Activated naive CD8-positive, alpha-beta T cell (primary cell): ENCODE measurements around the gene SIX3.

Experiments used
- H3K27ac Mint-ChIP-seq: one replicate; pipeline ENCODE4 v1.8.0; 2021; ENCODE audit warnings: mixed read lengths
- H3K27me3 Mint-ChIP-seq: one replicate; pipeline ENCODE4 v1.8.0; 2021; ENCODE audit warnings: mixed read lengths
- H3K36me3 Mint-ChIP-seq: one replicate; pipeline ENCODE4 v1.8.0; 2021; ENCODE audit warnings: mixed read lengths
- H3K4me1 Mint-ChIP-seq: one replicate; pipeline ENCODE4 v1.8.0; 2021; ENCODE audit warnings: low read depth, mixed read lengths
- H3K4me3 Mint-ChIP-seq: one replicate; pipeline ENCODE4 v1.8.0; 2021; ENCODE audit warnings: mild to moderate bottlenecking, mixed read lengths
- H3K9me3 Mint-ChIP-seq: one replicate; pipeline ENCODE4 v1.8.0; 2021; ENCODE audit warnings: low read depth, mixed read lengths

SIX3 gene

GRCh38 chr2:44927985-44928482 is 13.5 kb upstream of the SIX3 start:
- H3K4me3 Mint-ChIP-seq: no peak overlapping the region
- peaks cover 52% of the 10 kb centered on the region for H3K27me3 Mint-ChIP-seq
- no peaks in the 10 kb centered on the region for H3K9me3 Mint-ChIP-seq
- H3K27ac Mint-ChIP-seq: no peak overlapping the region
- H3K4me1 Mint-ChIP-seq: peaks cover 24% of the 10 kb centered on the region
- H3K36me3 Mint-ChIP-seq: no peaks in the 10 kb centered on the region

GRCh38 chr2:44928483-44929158 is 12.9 kb upstream of the SIX3 start:
- H3K4me1 Mint-ChIP-seq: peaks cover 30% of the 10 kb centered on the region
- H3K4me3 Mint-ChIP-seq: no peak overlapping the region
- H3K27ac Mint-ChIP-seq: no peak overlapping the region
- H3K27me3 Mint-ChIP-seq: peaks cover 50% of the 10 kb centered on the region
- no peaks in the 10 kb centered on the region for H3K9me3 Mint-ChIP-seq
- H3K36me3 Mint-ChIP-seq: no peaks in the 10 kb centered on the region

- no peak overlapping the region for H3K4me3 Mint-ChIP-seq
- H3K27me3 Mint-ChIP-seq: peaks cover 48% of the 10 kb centered on the region
- no peaks in the 10 kb centered on the region for H3K36me3 Mint-ChIP-seq
- no peaks in the 10 kb centered on the region for H3K9me3 Mint-ChIP-seq
- no peak overlapping the region for H3K27ac Mint-ChIP-seq
- H3K4me1 Mint-ChIP-seq: peaks cover 34% of the 10 kb centered on the region
Observed at GRCh38 chr2:44929159-44929734, 12.3 kb upstream of the SIX3 start.

- peak overlapping the region; percentile 71 for H3K4me3 Mint-ChIP-seq
- peaks cover 34% of the 10 kb centered on the region for H3K4me1 Mint-ChIP-seq
- no peaks in the 10 kb centered on the region for H3K36me3 Mint-ChIP-seq
- H3K9me3 Mint-ChIP-seq: no peaks in the 10 kb centered on the region
- H3K27ac Mint-ChIP-seq: no peak overlapping the region
- peaks cover 46% of the 10 kb centered on the region for H3K27me3 Mint-ChIP-seq
Observed at GRCh38 chr2:44929735-44930273, 11.7 kb upstream of the SIX3 start.

GRCh38 chr2:44930274-44931197 is 11.0 kb upstream of the SIX3 start:
- Mint-ChIP-seq H3K27ac (no peak overlapping the region), H3K27me3 (peaks cover 40% of the 10 kb centered on the region), H3K4me1 (peaks cover 34% of the 10 kb centered on the region), H3K9me3 (no peaks in the 10 kb centered on the region), H3K36me3 (no peaks in the 10 kb centered on the region), H3K4me3 (peak overlapping the region; percentile 71)

- Mint-ChIP-seq H3K4me3 (no peak overlapping the region), H3K36me3 (no peaks in the 10 kb centered on the region), H3K4me1 (peaks cover 35% of the 10 kb centered on the region), H3K27me3 (peaks cover 41% of the 10 kb centered on the region), H3K9me3 (no peaks in the 10 kb centered on the region), H3K27ac (no peak overlapping the region)
Observed at GRCh38 chr2:44931198-44931780, 10.2 kb upstream of the SIX3 start.

- Mint-ChIP-seq H3K36me3 (no peaks in the 10 kb centered on the region), H3K9me3 (no peaks in the 10 kb centered on the region)
Observed at GRCh38 chr2:44932079-44932478, 9.4 kb upstream of the SIX3 start.

GRCh38 chr2:44932564-44933392 is 8.7 kb upstream of the SIX3 start:
- Mint-ChIP-seq H3K27ac (no peak overlapping the region), H3K27me3 (peaks cover 43% of the 10 kb centered on the region), H3K4me3 (no peak overlapping the region)

More at GRCh38 chr2:44932079-44932478, 9.4 kb upstream of the SIX3 start:
- Mint-ChIP-seq H3K4me3 (no peak overlapping the region), H3K27me3 (peaks cover 47% of the 10 kb centered on the region), H3K27ac (no peak overlapping the region), H3K4me1 (peaks cover 41% of the 10 kb centered on the region)

GRCh38 chr2:44933434-44933951 is 8.0 kb upstream of the SIX3 start:
- Mint-ChIP-seq H3K9me3 (no peaks in the 10 kb centered on the region), H3K27me3 (peaks cover 41% of the 10 kb centered on the region), H3K4me3 (no peak overlapping the region), H3K36me3 (no peaks in the 10 kb centered on the region), H3K27ac (no peak overlapping the region), H3K4me1 (peaks cover 41% of the 10 kb centered on the region)

More at GRCh38 chr2:44932564-44933392, 8.7 kb upstream of the SIX3 start:
- Mint-ChIP-seq H3K36me3 (no peaks in the 10 kb centered on the region), H3K9me3 (no peaks in the 10 kb centered on the region), H3K4me1 (peaks cover 41% of the 10 kb centered on the region)

GRCh38 chr2:44934038-44934982 is 7.2 kb upstream of the SIX3 start:
- no peaks in the 10 kb centered on the region for H3K9me3 Mint-ChIP-seq
- peaks cover 41% of the 10 kb centered on the region for H3K27me3 Mint-ChIP-seq
- H3K36me3 Mint-ChIP-seq: no peaks in the 10 kb centered on the region
- H3K4me1 Mint-ChIP-seq: peaks cover 41% of the 10 kb centered on the region
- no peak overlapping the region for H3K27ac Mint-ChIP-seq
- H3K4me3 Mint-ChIP-seq: peak overlapping the region; percentile 27

- H3K27ac Mint-ChIP-seq: no peak overlapping the region
- H3K4me3 Mint-ChIP-seq: no peak overlapping the region
- no peaks in the 10 kb centered on the region for H3K36me3 Mint-ChIP-seq
- no peaks in the 10 kb centered on the region for H3K9me3 Mint-ChIP-seq
- peaks cover 41% of the 10 kb centered on the region for H3K4me1 Mint-ChIP-seq
- H3K27me3 Mint-ChIP-seq: peaks cover 42% of the 10 kb centered on the region
Observed at GRCh38 chr2:44934983-44935728, 6.3 kb upstream of the SIX3 start.

- Mint-ChIP-seq H3K36me3 (no peaks in the 10 kb centered on the region), H3K27ac (no peak overlapping the region), H3K9me3 (no peaks in the 10 kb centered on the region), H3K27me3 (peaks cover 39% of the 10 kb centered on the region), H3K4me1 (peaks cover 39% of the 10 kb centered on the region), H3K4me3 (no peak overlapping the region)
Observed at GRCh38 chr2:44935729-44936098, 5.8 kb upstream of the SIX3 start.
